ENCODE measurements around the gene SARNP. TPM values are rescaled to one million over a fixed set of nuclear protein-coding genes. Genes with fewer than 3 reads are reported as not detected.

SARNP gene
- total RNA-seq, 1 donor from 2014 or later, result 36.6 TPM

DNA sequence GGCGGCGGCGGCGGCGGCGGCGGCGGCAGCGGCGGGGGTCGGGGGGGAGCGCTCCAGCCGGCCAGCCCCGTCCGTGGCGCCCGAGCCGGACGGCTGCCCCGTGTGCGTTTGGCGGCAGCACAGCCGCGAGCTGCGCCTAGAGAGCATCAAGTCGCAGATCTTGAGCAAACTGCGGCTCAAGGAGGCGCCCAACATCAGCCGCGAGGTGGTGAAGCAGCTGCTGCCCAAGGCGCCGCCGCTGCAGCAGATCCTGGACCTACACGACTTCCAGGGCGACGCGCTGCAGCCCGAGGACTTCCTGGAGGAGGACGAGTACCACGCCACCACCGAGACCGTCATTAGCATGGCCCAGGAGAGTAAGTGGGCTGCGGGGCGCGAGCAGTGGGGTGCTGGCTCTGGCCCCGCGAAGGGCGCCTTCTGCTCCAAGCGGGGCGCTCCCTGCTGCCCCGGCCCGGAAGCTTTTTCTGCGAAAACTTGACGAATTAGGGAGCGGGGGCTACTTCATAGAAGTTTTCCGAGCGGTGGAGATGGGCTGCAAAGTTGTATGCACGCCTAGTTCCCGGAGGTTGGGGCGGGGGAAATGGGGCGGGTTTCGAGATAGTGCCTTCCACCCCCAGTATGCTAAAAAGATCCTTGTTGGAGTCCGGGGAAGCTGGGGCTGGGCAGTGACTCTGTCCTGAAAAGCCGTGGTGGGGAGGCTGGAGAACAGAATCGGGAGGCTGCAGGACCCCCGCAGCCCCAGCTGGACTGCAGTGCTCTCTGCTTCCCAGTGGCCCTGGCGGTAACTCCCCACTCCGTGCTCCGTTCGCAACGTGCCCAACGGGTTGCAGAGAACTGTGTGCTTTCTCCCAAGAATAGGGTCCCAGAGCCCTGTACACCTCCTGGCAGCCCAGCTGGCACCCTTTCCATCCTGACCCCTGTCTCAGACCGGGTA is 73.9 kb downstream of the SARNP start:
- peak; percentile 44 for DNase-seq (ENCODE audit: low spot score)

DNA sequence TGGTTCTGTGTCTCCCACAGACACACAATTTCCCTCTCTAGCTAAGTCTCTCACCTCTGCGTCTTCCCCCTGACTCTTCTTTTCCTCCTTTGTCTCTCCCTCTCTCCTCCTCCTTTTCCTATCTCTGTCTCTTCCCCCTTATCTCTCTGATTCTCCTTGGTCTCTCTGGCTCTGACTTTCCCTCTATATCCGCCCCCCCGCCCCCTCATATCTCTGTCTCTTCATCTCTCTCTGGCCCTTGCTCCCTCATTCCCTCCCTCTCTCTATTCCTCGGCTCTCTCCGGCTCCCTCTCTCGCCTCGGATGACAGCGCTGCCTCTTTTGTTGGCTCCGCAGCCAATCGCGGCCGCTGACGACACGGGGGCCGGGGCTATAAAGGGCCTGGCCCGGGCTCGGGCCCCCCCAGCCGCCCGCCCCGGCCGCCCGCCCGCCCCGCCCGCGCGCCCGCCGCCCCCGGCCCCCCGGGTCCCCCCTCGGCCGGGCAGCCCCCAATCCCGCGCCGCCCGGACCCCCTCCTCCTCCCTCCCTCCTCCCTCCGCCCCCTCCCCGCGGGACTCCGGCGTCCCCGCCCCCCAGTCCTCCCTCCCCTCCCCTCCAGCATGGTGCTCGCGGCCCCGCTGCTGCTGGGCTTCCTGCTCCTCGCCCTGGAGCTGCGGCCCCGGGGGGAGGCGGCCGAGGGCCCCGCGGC is 74.7 kb downstream of the SARNP start, which contains the start of gene GDF11:
TSS of gene GDF11 (plus strand) at position 404 of the 687 bp plus-strand sequence. CDS start at position 599, 195 bp downstream.
- peak; percentile 74 for DNase-seq (ENCODE audit: low spot score)

DNA sequence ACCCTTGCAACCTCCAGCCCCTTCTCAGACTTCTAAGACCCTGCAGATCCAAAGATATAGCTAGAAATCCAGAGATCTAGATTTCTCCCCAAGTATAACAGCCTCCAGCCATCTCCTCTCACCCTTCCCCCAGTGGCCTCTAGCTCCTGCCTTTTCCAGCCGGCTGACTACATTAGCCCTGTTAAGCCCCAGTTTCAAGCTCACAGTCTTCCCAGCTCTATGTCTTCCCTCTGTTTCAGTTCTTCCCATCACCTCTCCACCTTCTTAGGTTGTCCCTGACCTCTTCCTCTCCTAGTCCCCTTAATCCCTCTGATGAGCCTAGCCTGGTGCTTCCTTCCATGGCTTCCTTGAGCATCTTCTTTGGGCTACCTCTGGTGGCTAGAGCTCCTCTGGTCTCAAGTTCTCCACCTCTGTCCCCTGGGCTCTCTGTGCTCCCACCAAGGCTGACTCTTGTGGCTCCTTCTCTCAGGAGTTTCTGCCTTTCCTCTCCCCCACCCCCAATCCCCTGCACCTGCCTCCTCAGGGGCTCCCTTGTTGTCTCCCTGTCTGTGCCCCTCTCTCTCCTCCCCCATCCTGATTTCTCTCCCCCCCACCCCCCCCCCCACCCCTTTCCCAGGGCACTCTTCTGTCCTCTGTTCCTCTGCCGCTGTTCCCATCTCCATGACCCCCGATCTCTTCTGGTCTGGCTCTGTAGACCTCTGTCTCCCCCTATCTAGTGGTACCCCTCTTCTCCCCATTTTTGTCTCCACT is 75.4 kb downstream of the SARNP start:
- no peak for DNase-seq (ENCODE audit: low spot score)

DNA sequence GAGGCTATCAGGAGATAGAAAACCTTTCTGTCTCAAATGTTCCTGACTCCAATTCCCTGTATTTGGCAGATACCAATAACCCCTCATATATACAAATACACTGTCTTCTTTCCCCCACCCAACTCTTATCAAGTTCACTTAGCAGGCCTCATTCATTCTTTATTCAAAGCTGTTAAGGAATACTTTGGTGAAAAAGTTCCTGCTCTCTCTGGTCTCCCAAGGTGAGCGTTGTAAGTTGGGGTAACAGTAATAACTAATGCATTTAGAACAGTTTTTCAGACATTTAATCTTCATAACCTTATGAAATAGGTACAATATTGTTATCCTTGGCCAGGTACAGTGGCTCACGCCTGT is 78.5 kb downstream of the SARNP start:
- DNase-seq (ENCODE audit: low spot score), result no peak

DNA sequence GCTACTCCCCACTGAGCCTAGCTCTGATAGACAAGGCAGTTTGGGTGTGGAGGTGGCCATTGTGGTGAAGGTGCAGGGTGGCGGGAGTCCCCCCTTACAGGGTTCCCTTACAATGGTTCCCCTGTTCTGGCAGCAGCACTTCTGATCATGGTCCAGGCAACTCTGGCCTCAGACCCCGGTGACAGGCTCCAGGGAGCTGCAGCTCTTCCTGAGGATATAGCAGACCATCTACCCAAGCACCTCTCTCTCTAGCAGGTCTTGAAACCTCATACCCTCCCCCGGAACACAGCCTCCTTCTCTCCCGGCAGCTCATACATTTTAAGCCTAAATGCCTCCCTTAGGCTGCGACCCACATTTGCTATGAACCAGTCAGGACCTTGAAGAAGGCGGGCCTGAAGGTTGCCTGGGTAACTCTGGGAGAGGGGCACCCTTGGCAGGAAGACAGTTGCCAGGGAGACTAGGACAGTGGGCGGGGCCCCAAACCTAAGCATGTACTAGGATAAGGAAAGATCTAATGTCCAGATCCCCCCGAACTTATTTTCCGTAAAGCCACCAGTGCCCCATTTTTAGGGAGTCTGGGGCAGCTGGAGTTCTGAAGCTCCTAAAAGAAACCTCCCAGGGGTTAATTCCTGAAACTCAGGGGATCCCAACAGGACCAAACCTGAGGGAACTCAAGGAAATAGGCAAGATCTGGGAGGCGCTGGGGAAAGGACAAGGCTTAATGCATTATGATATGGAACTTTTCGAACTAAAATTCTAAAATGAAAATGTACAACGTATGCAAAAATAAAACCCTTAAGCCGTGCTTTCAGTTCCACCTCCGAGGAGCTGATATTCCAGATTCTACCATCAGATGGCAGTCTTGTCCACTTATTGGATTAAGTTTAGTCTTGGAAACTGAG is 79.2 kb downstream of the SARNP start:
- peak; percentile 90 for DNase-seq (ENCODE audit: low spot score)

DNA sequence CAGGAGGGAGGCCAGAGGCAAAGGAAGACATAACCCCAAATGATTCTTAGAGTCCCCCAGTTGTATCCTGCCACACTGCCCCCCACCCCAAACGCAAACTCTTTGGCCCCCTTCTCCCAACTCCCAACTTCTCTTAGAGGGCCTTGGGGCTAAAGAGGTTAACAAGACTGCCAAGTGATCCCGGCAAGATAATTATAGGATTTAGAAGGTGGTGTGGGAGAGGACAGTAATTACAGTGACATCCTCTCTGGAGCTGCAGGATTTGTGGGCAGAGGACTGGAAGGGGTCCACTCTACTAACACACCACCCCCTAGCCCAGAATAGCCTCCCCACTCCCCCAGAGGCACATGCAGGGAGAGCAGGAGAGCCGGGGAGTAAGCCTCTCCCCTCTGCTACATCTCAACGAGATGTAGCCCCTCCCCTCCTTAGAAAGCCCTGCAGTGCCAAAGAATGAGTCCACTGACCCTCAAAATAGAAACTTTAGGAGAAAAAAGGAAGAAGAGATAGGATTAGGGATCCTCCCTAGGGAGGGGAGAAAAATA is 79.9 kb downstream of the SARNP start:
- DNase-seq (ENCODE audit: low spot score), result no peak

DNA sequence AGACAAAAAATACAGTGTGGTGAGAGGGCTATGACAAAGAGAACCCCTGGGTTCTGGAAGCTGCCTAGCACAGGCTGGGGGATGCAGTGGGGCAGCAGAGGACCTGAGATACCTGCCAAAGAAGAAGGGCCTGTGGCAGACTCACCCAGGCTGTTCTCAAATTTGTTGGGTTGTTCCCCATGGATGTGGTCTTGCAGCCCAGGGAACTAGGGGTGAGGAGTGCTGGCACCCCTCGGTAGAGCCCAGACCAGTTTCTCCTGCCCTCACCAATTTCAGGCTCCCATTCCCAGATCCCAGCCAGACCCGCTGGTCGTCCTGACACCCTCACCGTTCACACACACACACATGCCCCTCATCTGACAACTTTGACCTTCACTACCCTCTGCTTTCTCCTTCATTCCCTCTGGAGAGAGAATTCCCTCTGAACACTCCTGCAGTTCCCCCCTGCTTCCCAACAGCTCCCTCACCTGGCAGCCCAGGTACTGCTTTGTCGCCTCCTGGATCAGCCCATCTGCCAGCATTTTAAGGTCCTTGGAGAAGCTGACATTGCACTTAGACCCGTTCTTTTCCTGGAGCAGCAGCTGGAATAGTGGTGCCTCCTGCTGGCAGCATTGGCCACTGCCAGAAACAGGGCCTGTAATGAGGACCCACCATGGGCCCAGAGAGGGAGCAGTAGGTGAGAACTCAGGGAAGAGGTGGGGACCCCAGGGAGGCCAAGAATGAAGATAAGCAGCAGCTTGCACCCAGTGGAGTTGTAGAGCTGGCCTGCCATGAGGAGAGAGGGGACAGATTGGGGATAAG is 80.5 kb downstream of the SARNP start:
- peak; percentile 80 for DNase-seq (ENCODE audit: low spot score)

DNA sequence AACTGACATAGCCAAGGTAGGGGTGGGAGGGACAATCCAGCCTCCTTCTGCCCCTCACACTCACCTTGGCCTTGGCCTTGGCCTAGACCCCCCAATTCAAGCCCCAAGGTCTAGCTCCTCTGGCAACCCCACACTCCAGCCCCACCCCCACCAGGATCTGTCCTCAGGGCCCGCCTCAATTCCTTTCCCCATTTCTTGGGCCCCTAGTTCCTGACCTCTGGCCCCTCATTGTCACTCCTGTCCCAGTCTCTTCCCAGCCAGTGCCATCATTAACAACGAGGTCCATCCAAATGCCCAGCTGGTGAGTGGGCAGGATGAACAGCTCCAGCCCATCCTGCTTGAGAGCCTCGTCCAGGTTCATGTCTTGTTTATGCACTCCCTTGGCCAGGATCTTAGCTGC is 81.4 kb downstream of the SARNP start:
- DNase-seq (ENCODE audit: low spot score), result no peak

DNA sequence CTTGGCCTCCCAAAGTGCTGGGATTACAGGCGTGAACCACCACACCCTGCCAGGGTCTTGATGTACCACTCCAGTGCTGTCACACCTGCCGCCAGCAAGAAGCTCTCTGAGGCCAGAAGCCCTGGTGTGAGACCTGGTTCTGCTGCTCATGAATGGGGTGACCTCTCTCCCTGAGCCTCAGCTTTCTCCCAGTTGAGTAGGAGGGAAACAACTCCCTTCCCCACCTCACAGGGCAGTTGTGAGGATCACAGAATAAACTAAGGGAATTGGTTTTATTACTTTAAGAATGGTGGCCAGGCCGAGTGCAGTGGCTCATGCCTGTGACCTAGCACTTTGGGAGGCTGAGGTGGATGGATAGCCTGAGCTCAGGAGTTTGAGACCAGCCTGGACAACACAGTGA is 82.9 kb downstream of the SARNP start:
- no peak for DNase-seq (ENCODE audit: low spot score)

DNA sequence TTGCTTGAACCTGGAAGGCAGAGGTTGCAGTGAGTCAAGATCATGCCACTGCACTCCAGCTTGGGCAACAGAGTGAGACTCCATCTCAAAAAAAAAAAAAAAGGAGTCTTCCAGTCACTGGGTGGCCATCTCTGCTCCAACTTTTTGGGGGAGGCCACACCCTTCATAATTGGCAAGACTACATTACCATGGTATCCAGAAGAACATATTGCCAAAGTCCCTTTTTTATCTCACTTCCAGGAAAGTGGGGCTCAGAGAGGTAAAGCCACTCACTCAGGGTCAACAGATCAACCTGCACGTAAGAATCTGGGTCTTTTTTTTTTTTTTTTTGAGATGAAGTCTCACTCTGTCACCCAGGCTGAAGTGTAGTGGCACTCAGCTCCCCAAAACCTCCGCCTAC is 83.7 kb downstream of the SARNP start:
- no peak for DNase-seq (ENCODE audit: low spot score)

DNA sequence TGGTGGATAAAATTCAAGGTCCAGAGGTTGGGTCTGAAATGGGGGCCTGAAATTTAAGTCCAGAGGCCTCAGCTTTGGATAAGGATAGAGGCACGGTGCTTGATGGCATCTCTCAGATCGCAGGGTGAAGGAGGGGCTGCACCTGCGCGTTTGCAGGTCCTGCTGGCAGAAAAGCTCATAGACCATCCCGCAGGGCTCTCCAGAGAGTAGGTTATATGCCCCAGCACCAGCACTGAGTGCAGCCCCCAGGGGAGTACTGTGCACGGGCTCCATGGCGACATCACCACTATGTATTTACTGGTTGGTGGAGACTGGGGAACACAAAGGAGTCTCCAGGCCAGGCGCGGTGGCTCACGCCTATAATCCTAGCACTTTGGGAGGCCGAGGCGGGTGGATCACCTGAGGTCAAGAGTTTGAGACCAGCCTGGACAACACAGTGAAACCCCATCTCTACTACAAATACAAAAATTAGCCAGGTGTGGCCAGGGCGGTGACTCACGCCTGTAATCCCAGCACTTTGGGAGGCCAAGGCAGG is 84.4 kb downstream of the SARNP start:
- no peak for DNase-seq (ENCODE audit: low spot score)

DNA sequence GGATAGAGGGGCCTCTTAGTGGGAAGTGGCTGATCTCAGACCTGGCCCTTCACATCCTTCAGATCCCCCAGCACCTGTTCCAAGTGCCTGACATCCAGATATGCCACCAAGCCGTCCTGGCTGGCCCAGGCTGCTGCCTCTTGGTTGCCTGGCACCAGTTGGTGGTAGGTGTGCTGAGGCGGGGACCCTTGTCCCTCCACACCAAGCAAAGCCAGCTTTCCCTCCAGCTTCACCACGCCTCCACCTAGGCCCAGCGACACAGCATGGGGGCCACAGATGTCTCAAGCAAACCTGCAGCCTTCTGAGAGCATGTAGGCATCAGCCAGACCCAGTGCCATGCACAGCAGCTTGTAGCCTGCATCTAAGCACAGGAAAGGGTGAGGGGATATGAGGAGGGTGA is 85.2 kb downstream of the SARNP start:
- DNase-seq (ENCODE audit: low spot score), result no peak

DNA sequence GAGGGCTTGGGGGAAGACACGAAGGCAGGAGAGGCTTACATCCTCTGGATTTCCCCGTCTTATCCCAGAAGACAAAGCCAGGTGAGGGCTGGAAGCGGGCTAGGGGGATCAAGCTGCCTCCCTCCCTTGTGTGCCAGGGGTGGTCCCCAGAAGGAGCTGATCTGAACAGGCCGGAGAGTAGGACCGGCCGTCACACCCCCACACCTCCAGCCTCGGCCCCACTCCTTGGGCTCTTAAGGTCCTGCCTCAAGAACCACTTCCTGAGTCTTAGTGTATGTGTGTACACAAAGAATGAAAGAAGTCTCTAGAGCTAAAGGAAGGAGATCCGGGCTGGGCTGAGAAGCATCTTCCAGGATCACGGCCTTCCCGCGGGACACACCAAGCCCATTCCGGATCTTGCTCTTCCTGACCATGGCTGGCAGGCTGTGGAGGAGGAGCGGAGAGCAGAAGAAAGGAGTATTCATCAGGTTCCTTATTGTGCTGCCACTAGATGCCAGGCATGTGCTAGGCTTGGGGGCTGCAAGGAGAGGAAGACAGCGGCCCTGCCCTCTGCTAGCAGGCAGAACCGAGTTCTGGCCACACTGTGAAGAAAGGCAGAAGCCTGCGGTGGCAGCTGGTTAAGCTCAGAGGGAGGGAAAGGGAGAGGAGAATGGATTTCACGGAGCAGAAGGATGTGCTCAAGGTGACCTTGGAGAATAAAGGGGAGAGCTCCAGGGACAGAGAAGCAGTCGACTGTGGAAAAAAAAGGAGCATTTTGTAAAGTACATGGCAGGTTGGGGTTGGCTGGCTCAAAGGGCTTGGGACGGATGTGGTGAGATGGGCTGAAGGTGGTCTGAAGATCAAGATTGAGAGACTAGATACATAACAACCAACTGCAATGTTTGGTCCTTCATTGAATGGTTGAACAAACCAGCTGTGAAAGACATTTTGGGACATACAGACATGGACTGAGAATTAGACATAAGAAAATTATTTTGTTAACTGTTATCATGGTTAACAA is 87.4 kb downstream of the SARNP start:
- peak; percentile 54 for DNase-seq (ENCODE audit: low spot score)

DNA sequence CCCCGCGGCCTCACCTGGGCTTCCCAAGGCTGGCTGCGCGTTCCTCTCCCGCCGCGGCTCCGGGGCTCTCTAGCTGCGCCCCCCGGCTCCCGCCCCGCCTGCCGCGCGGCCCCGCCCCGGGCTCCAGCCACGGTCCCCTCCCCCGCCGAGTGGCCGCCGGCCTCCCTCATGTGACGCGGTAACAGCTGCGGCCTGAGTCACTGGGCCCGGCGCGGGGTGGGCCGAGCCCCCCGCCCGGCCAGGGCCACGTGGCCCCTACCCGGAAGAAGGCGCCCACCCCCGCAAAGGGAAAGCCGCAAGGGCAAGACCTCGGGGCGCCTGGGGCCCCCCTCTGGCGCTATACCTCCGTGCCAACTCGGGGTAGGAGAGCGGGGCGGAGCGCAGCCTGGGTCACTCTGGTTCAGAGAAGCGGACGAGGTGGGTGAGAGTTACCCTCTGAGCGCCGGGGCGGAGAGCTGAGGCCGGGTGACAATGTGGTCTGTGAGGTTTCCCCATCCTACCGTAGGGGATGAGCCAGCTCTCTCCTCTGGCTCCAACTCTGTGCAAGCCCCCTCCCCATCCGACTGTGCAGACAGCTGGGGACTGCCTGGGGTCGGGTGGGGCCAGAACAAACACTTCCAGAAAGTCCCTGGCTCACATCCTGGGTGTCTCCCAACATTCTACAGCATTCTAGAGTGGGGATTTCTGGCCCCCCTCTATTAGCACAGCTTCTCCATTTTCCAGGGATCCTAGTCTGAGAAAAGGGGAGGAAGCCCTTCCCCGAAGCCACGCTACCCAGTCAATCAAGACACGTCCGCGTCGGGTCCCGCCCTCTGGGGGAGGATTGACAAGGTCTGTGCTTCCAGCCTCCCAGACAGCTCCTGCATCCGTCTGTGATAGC is 88.3 kb downstream of the SARNP start, which contains the start of gene CD63:
TSS of gene CD63 (minus strand) at position 71 of the 880 bp plus-strand sequence. CDS start 668 bp downstream, outside the sequence.
- DNase-seq (ENCODE audit: low spot score), result peak; percentile 90

DNA sequence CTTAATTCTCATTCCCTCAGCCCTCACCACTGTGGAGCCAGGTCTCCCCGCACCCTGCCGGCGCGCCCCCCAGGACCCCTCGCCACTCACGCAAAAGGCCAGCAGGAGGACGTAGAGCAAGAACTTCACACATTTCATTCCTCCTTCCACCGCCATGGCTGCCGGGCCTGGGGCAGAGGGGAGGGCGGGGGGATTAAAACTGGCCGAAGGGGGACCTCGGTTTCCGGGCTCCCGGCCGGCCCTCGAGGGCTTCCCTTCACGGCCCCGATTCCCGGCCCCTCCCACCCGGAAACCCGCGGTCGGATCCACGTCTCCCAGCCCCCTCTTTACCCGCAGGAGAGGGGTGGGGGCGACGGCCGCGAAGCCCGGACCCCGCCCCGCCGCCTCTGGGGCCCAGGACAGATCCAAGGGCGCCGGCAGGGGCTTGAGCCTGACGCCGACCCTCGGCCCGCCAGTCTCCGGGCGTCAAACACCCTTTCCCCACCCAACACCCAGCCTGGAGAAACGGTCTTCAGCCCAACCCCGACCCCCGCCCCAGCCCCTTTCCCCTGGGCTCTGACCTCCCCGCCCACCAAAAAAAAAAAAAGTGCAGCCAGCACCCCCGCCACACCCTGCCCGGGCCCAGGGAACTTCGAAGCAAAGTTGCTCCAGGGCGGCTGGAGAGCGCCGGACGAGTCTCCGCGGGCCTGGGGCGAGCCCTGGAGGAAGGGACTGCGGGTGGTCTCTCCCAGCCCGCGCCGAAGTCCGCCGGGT is 89.2 kb downstream of the SARNP start:
- peak; percentile 76 for DNase-seq (ENCODE audit: low spot score)

DNA sequence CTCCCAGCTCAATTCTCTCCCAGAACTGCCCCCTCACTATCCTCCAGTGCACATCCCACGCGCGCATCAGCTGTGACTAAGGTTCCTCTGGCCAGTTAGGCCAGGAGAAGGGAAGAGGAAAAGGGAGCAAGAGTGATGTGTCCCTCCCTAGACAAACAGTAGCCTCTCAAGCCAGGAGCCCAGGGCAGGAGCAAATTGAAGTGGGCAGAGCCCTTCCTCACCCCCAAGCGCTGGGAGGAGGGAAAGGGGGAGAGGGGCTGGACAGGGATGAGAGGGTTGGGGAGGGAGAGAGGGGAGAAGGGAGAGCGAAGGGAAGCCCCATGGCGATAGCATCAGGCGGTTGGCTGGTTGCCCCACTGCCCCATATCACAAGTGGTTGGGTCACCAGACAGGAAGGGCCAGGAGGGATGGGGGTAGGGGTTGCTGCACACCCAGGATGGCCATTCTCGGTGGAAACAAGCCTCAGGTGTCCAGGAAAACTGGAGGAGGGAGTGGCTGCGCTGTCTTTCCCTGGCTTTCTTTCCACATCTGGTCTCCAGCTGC is 89.8 kb downstream of the SARNP start:
- DNase-seq (ENCODE audit: low spot score), result peak; percentile 62
